GM12801 (cell line): ENCODE data around the gene DISC1.

Experiments
- CTCF ChIP-seq: IDR thresholded peaks from one replicate; pipeline ENCODE4 v1.5.1; 2011; ENCODE audit warnings: control low read depth; ENCODE audit not compliant: insufficient read length; ENCODE audit errors: extremely low read depth

Gene DISC1

GRCh38 chr1:231678011-231678432, 51.4 kb downstream of the DISC1 start:
- TF ChIP-seq CTCF, result no peak

DNA sequence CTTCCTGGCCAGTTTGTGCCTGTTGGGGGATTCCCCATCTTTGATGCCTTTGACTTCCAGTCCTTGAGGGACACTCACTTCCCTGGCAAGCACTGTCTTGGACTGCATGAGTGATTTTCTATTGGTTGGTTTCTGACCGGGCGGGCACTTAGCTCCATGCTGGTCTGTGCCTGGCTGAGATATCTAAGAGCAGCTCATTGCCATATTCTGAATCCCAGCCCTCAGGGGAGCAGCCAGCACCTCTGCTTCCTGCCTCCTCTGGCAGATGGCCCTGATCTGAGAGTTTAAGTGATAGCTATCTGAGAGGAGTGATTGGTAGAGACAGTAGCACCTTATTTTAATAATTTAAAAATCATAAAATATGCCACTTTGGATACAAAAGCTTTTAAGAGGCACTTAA, 52.5 kb downstream of the DISC1 start:
- no peak for TF ChIP-seq CTCF

DNA sequence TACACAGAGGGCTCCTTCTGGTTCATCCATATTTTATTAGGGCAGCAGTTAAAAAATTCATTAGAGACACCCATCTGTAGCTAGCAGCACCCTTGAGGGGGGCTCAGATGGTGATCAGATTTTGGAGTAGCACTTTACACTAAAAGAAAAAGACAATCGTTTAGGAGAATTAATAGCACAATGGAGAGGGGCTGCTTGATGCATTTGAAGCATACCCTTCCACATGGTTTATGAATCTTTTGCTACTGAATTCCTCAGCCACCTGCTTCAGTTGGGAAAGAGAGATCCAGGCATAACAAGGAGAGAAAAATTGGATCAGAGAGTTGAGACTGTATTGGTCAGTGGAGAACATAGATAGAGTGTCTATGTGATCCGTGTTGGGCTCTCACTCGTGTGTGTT, 54.4 kb downstream of the DISC1 start:
- TF ChIP-seq CTCF, result no peak

- TF ChIP-seq CTCF, result no peak
These were observed 56.2 kb downstream of the DISC1 start for GRCh38 chr1:231682779-231683178.

DNA sequence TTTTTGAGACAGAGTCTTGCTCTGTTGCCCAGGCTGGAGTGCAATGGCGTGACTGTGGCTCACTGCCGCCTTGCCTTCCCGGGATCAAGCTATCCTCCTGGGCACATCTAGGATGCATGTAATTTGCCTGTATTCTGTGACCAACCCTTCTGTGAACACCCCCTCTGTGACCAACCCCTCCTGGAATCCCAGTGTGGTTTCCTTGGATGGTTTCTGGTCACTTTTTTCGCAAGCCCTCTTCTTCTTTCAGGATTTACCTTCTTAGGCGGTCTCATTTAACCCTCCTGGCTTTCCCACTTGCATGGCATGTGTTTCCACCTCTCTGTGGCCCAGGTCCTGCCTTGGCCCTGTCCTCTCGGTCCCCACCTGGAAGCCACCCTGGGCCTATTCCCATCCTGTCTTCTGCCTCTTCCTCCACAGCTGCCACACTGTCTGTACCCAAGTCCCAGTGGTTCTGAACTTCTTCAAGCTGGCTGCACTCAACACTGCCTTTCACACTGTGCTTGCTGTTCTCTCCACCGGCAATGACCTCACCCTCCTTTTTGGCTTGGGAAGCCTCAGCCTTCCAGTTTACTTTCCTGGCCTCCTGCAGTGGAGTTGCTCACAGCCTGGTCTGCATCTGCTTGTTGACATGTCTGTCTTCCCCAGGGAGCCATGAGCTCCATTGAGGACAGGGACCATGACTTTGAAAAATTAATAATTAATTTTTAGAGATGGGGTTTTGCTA, 57.0 kb downstream of the DISC1 start:
- no peak for TF ChIP-seq CTCF

DNA sequence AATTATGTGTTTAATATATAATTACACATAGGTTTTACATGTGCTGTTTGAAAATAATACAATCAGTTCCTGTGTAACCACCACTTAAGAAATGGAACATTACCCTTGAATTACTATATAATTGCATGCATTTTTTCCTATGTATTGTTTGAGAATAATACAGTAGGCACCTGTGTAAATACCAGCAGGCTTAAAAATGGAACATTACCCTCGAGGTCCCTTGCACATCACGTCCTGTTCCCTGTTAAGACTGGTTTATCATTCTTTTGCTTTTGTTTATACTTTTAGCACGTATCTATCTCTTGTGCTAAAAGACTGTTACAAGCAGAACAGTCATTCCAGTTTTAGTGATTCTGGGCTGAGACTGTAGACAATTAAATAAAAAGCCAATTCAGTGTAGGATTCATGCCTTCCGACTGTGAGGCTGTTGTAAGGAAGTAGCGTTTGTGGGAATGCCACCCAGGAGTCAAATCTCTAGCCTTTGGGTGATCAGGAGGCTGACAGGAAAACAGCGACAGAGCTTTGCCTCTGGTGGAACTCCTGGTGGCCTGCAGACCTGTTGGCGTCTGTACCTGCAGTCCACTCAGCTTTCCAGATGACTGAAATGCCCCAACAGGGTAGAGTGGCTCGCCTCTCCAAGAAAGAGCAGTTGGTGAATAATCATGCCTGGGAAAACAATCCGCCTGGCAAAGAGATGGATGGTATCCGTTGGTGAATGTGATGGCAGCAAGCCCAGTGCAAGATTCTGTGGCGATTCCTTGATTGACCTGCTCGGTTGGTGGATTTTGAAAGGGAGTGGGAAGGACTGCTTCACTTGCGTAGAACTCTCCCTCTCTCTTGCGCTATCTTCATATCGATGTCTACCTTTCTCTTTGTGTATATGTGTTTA, 58.0 kb downstream of the DISC1 start:
- no peak for TF ChIP-seq CTCF

DNA sequence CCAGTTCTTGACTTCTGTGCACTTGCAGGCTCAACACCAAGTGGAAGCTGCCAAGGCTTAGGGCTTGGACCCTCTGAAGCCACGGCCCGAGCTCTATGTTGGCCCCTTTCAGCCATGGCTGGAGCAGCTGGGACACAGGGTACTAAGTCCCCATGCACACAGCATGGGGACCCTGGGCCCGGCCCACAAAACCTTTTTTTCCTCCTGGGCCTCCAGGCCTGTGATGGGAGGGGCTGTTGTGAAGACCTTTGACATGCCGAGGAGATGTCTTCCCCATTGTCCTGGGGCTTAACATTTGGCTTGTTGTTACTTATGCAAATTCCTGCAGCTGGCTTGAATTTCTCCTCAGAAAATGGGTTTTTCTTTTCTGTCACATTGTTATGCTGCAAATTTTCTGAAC, 59.8 kb downstream of the DISC1 start:
- no peak for TF ChIP-seq CTCF
